Tibial nerve (tissue), 4 donors: ENCODE results near the gene XPO4.

Source experiments
- CTCF ChIP-seq, 5 experiments: fragments of 200-600 bp in 3 of 5; fragments of 450-650 bp in 2 of 5; sonication (generic) in 3 of 5; IDR thresholded peaks; one replicate each; pipeline ENCODE4 v1.5.1; 2016 to 2019; ENCODE audit warnings: antibody characterized with exemption in 5 of 5, mild to moderate bottlenecking in 3 of 5, moderate library complexity in 2 of 5
- EP300 ChIP-seq, 2 donors: sonication (generic); formaldehyde crosslinking; IDR thresholded peaks; one replicate each; pipeline ENCODE4 v1.6.1; 2017; ENCODE audit warnings: antibody characterized with exemption in 2 of 2, mild to moderate bottlenecking in 1 of 2
- POLR2A ChIP-seq, 2 donors: fragments of 450-650 bp; IDR thresholded peaks; one replicate each; pipeline ENCODE4 v1.6.1; 2017; ENCODE audit warnings: antibody characterized with exemption in 2 of 2, mild to moderate bottlenecking in 2 of 2, moderate library complexity in 2 of 2

- TF ChIP-seq CTCF (IDR thresholded peaks at IDR 0.05) (no peak), EP300 (IDR thresholded peaks at IDR 0.05) (no peak), POLR2A (IDR thresholded peaks at IDR 0.05) (no peak)
Measured at GRCh38 chr13:20822406-20822805, 80.1 kb downstream of the XPO4 start.
